Osteocyte (in vitro differentiated cells): Measurements from ENCODE around the gene UBE2G2. TPM values are rescaled to one million over a fixed set of nuclear protein-coding genes. Genes with fewer than 3 reads are reported as not detected.

ENCODE experiments used
- DNase-seq: peaks from one replicate; pipeline ENCODE4 v3.0.0; 2021; ENCODE audit warnings: mixed read lengths; ENCODE audit not compliant: unreplicated experiment; ENCODE audit errors: extremely low spot score
- H3K27ac Mint-ChIP-seq: one replicate; pipeline ENCODE4 v1.8.0; 2021; ENCODE audit warnings: mild to moderate bottlenecking, mixed read lengths; ENCODE audit not compliant: unreplicated experiment
- H3K27me3 Mint-ChIP-seq: one replicate; pipeline ENCODE4 v1.8.0; 2021; ENCODE audit warnings: mixed read lengths; ENCODE audit not compliant: unreplicated experiment
- H3K36me3 Mint-ChIP-seq: one replicate; pipeline ENCODE4 v1.8.0; 2021; ENCODE audit warnings: mixed read lengths; ENCODE audit not compliant: unreplicated experiment
- H3K4me1 Mint-ChIP-seq: one replicate; pipeline ENCODE4 v1.8.0; 2021; ENCODE audit warnings: mixed read lengths; ENCODE audit not compliant: unreplicated experiment
- H3K4me3 Mint-ChIP-seq: one replicate; pipeline ENCODE4 v1.8.0; 2021; ENCODE audit warnings: mild to moderate bottlenecking, moderate library complexity, mixed read lengths; ENCODE audit not compliant: unreplicated experiment
- H3K9me3 Mint-ChIP-seq: one replicate; pipeline ENCODE4 v1.8.0; 2021; ENCODE audit warnings: mixed read lengths; ENCODE audit not compliant: unreplicated experiment
- CTCF ChIP-seq: fragments of 200-600 bp; sonication (generic); IDR thresholded peaks from 2 replicates; pipeline ENCODE4 v1.5.0; 2021; ENCODE audit warnings: antibody characterized with exemption, mild to moderate bottlenecking, moderate library complexity
- total RNA-seq: library from RNA; stranded (reverse); gene quantifications from 2 replicates; pipeline ENCODE4 v1.2.1, GENCODE V29; 2021

Gene UBE2G2
- total RNA-seq, 1 donor from 2014 or later = 78.7 TPM

GRCh38 chr21:44761747-44762208 lies 39.8 kb downstream of the UBE2G2 start:
- H3K27me3 Mint-ChIP-seq = no peaks in the 10 kb centered on the region
- no peak for DNase-seq
- no peak overlapping the region for H3K4me3 Mint-ChIP-seq
- TF ChIP-seq CTCF = no peak
- peaks cover 3% of the 10 kb centered on the region for H3K4me1 Mint-ChIP-seq
- H3K9me3 Mint-ChIP-seq = no peaks in the 10 kb centered on the region
- no peak overlapping the region for H3K27ac Mint-ChIP-seq
- H3K36me3 Mint-ChIP-seq = no peaks in the 10 kb centered on the region

GRCh38 chr21:44761011-44761729 lies 40.5 kb downstream of the UBE2G2 start:
- Mint-ChIP-seq H3K4me3 (no peak overlapping the region), H3K36me3 (no peaks in the 10 kb centered on the region), H3K9me3 (no peaks in the 10 kb centered on the region), H3K4me1 (peaks cover 3% of the 10 kb centered on the region), H3K27ac (no peak overlapping the region), H3K27me3 (no peaks in the 10 kb centered on the region)
- peak; percentile 26 for TF ChIP-seq CTCF
- DNase-seq = peak; percentile 68

- Mint-ChIP-seq H3K36me3 (no peaks in the 10 kb centered on the region), H3K27ac (no peak overlapping the region), H3K4me3 (no peak overlapping the region), H3K4me1 (no peaks in the 10 kb centered on the region), H3K9me3 (no peaks in the 10 kb centered on the region), H3K27me3 (no peaks in the 10 kb centered on the region)
- peak; percentile 81 for DNase-seq
- TF ChIP-seq CTCF = no peak
These were observed 41.2 kb downstream of the UBE2G2 start for GRCh38 chr21:44760376-44760775.

GRCh38 chr21:44759628-44760285 lies 41.9 kb downstream of the UBE2G2 start:
- Mint-ChIP-seq H3K9me3 (peaks cover 5% of the 10 kb centered on the region), H3K27ac (no peak overlapping the region), H3K36me3 (no peaks in the 10 kb centered on the region), H3K27me3 (no peaks in the 10 kb centered on the region), H3K4me1 (peaks cover 2% of the 10 kb centered on the region), H3K4me3 (no peak overlapping the region)
- no peak for DNase-seq
- no peak for TF ChIP-seq CTCF

- H3K27ac Mint-ChIP-seq = no peak overlapping the region
- H3K9me3 Mint-ChIP-seq = peaks cover 9% of the 10 kb centered on the region
- no peak for TF ChIP-seq CTCF
- no peaks in the 10 kb centered on the region for H3K27me3 Mint-ChIP-seq
- peaks cover 2% of the 10 kb centered on the region for H3K4me1 Mint-ChIP-seq
- DNase-seq = peak; percentile 80
- no peaks in the 10 kb centered on the region for H3K36me3 Mint-ChIP-seq
- H3K4me3 Mint-ChIP-seq = no peak overlapping the region
These were observed 42.6 kb downstream of the UBE2G2 start for GRCh38 chr21:44758781-44759627.
